Measurements from ENCODE around the gene PRKG1.

PRKG1 gene

DNA sequence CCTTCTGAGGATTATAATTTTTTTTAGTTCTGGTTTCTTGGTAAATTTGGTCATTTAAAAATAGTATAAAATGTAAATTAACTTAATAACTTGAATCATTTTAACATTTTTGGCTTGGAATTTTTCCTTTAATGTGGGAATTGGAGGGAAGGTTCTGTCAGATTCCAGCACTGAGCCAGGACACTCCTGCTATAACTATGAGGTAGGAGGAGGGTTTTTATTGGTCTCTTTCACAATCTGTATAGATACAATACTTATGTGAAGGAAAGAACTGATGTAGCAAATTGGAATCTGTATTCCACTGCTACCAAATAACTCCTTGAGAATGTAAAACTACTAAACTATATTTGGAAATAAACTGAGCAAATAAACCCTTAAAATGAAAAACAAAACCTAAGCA, 3.2 kb downstream of the PRKG1 start:
- peaks cover 24% of the 10 kb centered on the region for H3K27me3 ChIP-seq (ENCODE audit: control insufficient read depth, insufficient read depth, low read length)
- H3K9me3 ChIP-seq (ENCODE audit: control insufficient read depth, insufficient read depth, low read length) = no peaks in the 10 kb centered on the region
- no peak overlapping the region for H3K4me3 ChIP-seq (ENCODE audit: low read depth, low read length)
- no peak overlapping the region for H3K9ac ChIP-seq (ENCODE audit: low read depth, low read length)
- H3K4me1 ChIP-seq (ENCODE audit: control insufficient read depth, insufficient read depth, low read length) = peaks cover 7% of the 10 kb centered on the region
- H3K36me3 ChIP-seq (ENCODE audit: control insufficient read depth, insufficient read depth, low read length) = no peaks in the 10 kb centered on the region

DNA sequence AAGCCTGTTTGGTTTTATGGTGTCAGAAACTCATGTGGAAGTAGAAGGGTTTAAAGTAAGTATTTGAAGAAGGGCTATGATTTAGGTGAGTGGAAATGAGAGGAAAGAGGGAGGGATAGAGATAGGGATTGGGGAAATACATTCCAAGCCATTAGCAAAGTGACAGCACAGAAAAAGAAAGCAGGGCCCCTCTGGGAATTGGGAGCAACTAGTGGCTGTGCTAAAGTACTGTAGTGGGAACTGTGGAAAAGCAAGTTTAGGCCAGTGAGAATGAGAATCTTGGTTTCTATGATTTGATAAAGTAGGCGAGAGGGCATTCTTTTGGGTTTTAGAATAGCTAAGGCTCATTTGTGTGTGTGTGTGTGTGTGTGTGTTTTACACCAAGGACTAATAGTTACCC, 5.0 kb downstream of the PRKG1 start:
- Histone ChIP-seq H3K4me1 (ENCODE audit: control insufficient read depth, insufficient read depth, low read length) (peaks cover 17% of the 10 kb centered on the region), H3K4me3 (ENCODE audit: low read depth, low read length) (no peak overlapping the region), H3K9me3 (ENCODE audit: control insufficient read depth, insufficient read depth, low read length) (no peaks in the 10 kb centered on the region), H3K27me3 (ENCODE audit: control insufficient read depth, insufficient read depth, low read length) (peaks cover 18% of the 10 kb centered on the region), H3K9ac (ENCODE audit: low read depth, low read length) (no peak overlapping the region), H3K36me3 (ENCODE audit: control insufficient read depth, insufficient read depth, low read length) (no peaks in the 10 kb centered on the region)

DNA sequence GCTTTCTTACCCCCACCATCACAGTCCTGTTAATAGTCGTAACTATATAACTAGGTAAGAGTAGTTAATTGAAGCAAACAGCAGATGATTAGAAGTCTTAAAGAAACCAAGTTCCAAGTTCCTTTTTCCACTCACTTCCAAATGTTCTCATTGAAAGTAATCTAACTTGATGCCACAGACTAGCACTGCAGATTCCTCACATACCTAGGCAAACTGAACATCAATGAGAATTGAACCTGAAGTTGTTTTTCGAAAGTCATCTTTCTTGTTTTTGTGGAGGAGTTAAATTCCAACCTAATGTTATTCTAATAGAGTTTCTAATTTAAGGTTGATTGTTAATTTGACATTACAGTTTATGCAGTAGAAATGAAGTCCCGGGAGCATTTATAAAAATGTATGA, 5.5 kb downstream of the PRKG1 start:
- Histone ChIP-seq H3K36me3 (ENCODE audit: control insufficient read depth, insufficient read depth, low read length) (no peaks in the 10 kb centered on the region), H3K27me3 (ENCODE audit: control insufficient read depth, insufficient read depth, low read length) (peaks cover 18% of the 10 kb centered on the region), H3K4me3 (ENCODE audit: low read depth, low read length) (no peak overlapping the region), H3K9me3 (ENCODE audit: control insufficient read depth, insufficient read depth, low read length) (no peaks in the 10 kb centered on the region), H3K9ac (ENCODE audit: low read depth, low read length) (no peak overlapping the region), H3K4me1 (ENCODE audit: control insufficient read depth, insufficient read depth, low read length) (peaks cover 17% of the 10 kb centered on the region)

DNA sequence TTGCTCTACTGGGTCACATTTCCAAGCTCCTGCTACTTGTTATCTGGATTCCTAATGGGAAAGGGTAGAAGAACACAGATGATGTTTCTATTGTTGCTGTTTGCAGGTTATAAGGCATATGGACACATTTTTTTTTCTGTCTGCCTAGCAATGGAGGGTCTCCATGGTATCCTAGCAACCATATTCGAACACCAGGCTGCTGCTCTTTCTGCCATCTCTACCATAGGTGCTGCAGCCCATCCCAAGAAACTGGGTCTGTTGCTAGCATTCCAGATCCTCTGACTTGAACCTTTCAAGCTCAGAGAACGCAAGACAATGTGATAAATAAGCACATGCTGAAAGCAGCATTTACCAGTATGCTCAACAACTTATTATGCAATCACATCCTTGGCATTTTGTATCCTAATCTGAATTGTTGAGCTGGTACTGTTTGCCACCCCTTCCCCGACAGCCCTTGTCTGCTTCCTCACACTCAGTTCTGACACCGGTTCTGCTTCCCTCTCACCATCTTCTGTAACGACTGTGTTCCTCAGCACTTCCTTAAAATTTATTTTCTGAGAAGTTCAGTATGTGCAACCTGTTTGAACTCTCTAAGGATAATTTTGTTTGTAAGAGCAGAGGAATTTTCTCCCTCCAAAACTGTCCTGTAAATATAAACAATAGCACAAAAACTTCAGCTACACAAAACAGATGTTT, 6.2 kb downstream of the PRKG1 start:
- Histone ChIP-seq H3K36me3 (ENCODE audit: control insufficient read depth, insufficient read depth, low read length) (no peaks in the 10 kb centered on the region), H3K4me1 (ENCODE audit: control insufficient read depth, insufficient read depth, low read length) (peaks cover 17% of the 10 kb centered on the region), H3K9ac (ENCODE audit: low read depth, low read length) (no peak overlapping the region), H3K27me3 (ENCODE audit: control insufficient read depth, insufficient read depth, low read length) (peaks cover 11% of the 10 kb centered on the region), H3K9me3 (ENCODE audit: control insufficient read depth, insufficient read depth, low read length) (no peaks in the 10 kb centered on the region), H3K4me3 (ENCODE audit: low read depth, low read length) (no peak overlapping the region)

DNA sequence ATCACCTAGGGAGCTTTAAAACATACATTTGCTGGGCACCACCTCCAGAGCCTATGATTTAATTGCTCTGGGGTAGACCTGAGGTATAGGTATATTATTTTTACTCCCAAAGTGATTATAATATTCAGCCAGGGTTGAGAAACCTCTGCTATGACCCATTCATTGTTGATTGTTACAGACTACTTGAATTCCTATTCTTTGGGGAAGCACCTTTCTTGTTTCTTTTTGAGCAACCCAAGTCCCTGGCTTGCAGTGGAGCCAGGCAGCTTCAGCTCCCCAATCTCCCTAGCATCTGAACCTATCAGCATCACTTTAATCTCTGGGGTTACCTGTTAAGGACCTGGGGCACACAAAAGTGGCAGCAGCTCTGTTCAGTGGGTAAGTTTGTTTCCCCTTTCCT, 8.6 kb downstream of the PRKG1 start:
- Histone ChIP-seq H3K27me3 (ENCODE audit: control insufficient read depth, insufficient read depth, low read length) (no peaks in the 10 kb centered on the region), H3K4me3 (ENCODE audit: low read depth, low read length) (no peak overlapping the region), H3K9me3 (ENCODE audit: control insufficient read depth, insufficient read depth, low read length) (no peaks in the 10 kb centered on the region), H3K36me3 (ENCODE audit: control insufficient read depth, insufficient read depth, low read length) (no peaks in the 10 kb centered on the region), H3K4me1 (ENCODE audit: control insufficient read depth, insufficient read depth, low read length) (peaks cover 17% of the 10 kb centered on the region), H3K9ac (ENCODE audit: low read depth, low read length) (no peak overlapping the region)

DNA sequence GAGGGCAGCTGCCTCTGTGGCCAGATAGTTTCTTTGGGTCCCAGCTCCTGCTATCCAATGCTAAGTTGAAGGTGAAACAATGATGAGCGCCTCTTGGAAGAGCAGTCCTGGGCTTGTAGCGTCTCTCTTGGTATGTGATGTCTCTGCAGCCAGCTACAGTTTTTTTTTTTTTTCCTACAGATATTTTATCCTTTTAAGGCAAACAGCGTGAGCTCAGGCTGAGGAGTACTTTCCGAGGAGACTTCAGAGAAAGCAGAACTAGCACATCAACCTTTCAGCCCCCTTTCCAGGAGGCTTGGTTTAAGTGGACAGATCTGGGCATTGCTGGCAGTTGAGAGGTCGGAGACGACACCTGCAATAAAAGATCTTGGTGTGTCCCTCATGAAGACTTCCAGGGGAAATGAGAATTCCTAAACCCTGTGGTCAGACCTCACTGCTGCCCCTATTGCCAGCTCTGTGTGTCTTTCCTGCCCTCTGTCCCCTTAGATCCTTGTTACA, 9.1 kb downstream of the PRKG1 start:
- H3K9me3 ChIP-seq (ENCODE audit: control insufficient read depth, insufficient read depth, low read length) = no peaks in the 10 kb centered on the region
- H3K36me3 ChIP-seq (ENCODE audit: control insufficient read depth, insufficient read depth, low read length) = no peaks in the 10 kb centered on the region
- no peaks in the 10 kb centered on the region for H3K27me3 ChIP-seq (ENCODE audit: control insufficient read depth, insufficient read depth, low read length)
- peaks cover 17% of the 10 kb centered on the region for H3K4me1 ChIP-seq (ENCODE audit: control insufficient read depth, insufficient read depth, low read length)
- H3K4me3 ChIP-seq (ENCODE audit: low read depth, low read length) = no peak overlapping the region
- no peak overlapping the region for H3K9ac ChIP-seq (ENCODE audit: low read depth, low read length)

DNA sequence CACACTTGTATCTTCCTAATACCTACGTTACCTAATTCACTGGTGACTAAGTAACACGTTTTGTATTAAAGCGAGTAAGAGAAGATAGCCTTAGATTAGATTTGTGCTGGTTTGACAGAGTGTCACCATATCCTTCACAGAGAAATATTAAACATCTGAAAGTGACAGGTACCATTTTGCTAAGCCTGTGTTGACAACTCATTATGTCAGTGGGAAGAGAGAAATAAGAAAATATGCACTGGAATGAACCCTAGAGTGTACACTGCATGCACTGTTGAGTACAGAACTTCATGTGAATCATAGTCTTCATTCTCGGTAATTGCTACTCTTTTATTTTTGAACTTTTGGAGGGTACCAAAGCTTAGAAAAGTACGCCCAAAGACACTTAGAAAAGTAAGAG, 10.9 kb downstream of the PRKG1 start:
- no peaks in the 10 kb centered on the region for H3K36me3 ChIP-seq (ENCODE audit: control insufficient read depth, insufficient read depth, low read length)
- no peak overlapping the region for H3K4me3 ChIP-seq (ENCODE audit: low read depth, low read length)
- no peak overlapping the region for H3K9ac ChIP-seq (ENCODE audit: low read depth, low read length)
- no peaks in the 10 kb centered on the region for H3K9me3 ChIP-seq (ENCODE audit: control insufficient read depth, insufficient read depth, low read length)
- H3K27me3 ChIP-seq (ENCODE audit: control insufficient read depth, insufficient read depth, low read length) = no peaks in the 10 kb centered on the region
- H3K4me1 ChIP-seq (ENCODE audit: control insufficient read depth, insufficient read depth, low read length) = peaks cover 14% of the 10 kb centered on the region

DNA sequence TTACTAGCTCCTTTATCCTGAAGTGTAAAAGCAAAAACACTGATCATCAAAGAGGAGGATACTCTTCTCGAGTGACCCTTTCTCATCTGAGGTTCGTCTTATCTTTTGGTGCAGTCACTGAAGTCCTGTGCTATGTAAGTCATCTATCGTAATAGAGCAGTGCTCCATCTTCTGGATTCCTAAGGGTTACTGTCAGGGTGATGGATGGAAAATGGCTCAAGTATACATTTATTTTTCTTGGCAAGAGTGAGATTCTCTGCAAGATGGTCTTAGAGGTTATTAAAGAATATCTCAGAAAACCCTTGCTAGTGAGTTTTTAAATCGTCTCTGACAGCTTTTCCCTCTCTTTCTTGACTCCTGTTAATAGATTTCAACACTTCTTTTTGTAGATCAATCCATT, 12.4 kb downstream of the PRKG1 start:
- H3K4me3 ChIP-seq (ENCODE audit: low read depth, low read length) = no peak overlapping the region
- no peaks in the 10 kb centered on the region for H3K9me3 ChIP-seq (ENCODE audit: control insufficient read depth, insufficient read depth, low read length)
- H3K27me3 ChIP-seq (ENCODE audit: control insufficient read depth, insufficient read depth, low read length) = no peaks in the 10 kb centered on the region
- H3K36me3 ChIP-seq (ENCODE audit: control insufficient read depth, insufficient read depth, low read length) = no peaks in the 10 kb centered on the region
- peaks cover 13% of the 10 kb centered on the region for H3K4me1 ChIP-seq (ENCODE audit: control insufficient read depth, insufficient read depth, low read length)
- H3K9ac ChIP-seq (ENCODE audit: low read depth, low read length) = no peak overlapping the region

DNA sequence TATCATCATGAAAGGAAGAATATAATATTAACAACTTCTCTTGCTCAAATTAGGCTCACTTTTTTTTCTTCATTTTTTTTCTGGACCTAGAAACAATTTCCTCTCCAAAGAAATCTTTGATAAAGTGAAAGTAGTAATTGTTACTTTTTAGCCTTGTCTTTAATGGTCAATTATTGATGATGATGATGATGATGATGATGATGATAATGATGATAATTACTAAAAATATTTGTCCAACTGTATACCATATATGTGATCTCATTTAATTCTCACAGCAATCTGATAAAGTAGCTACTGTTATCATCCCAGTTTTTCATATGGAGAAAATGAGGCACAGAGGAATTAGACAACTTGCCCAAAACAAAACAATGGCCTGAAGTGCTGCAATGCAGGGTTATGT, 12.8 kb downstream of the PRKG1 start:
- H3K36me3 ChIP-seq (ENCODE audit: control insufficient read depth, insufficient read depth, low read length) = no peaks in the 10 kb centered on the region
- H3K4me3 ChIP-seq (ENCODE audit: low read depth, low read length) = no peak overlapping the region
- no peaks in the 10 kb centered on the region for H3K9me3 ChIP-seq (ENCODE audit: control insufficient read depth, insufficient read depth, low read length)
- no peaks in the 10 kb centered on the region for H3K27me3 ChIP-seq (ENCODE audit: control insufficient read depth, insufficient read depth, low read length)
- no peak overlapping the region for H3K9ac ChIP-seq (ENCODE audit: low read depth, low read length)
- H3K4me1 ChIP-seq (ENCODE audit: control insufficient read depth, insufficient read depth, low read length) = peaks cover 13% of the 10 kb centered on the region

DNA sequence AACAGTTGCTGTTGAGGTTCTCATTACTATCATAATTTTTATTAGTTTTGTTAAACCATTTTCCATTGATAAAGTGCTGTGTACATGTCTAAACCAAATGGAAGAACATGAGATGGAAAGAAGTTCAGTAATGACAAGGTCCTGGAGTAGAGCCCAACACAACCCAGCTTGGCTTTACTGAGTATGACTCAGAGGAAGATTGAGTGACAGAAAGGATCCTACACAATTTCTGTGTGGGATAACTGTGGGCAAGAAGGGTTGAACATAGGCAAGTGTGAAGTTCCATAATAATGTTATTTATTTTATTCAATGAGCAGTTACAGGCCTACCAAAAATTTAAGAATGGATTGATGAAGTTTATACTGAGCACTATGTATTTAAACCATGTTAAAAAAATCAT, 15.9 kb downstream of the PRKG1 start:
- Histone ChIP-seq H3K4me1 (ENCODE audit: control insufficient read depth, insufficient read depth, low read length) (no peaks in the 10 kb centered on the region), H3K9ac (ENCODE audit: low read depth, low read length) (no peak overlapping the region), H3K27me3 (ENCODE audit: control insufficient read depth, insufficient read depth, low read length) (no peaks in the 10 kb centered on the region), H3K9me3 (ENCODE audit: control insufficient read depth, insufficient read depth, low read length) (no peaks in the 10 kb centered on the region), H3K4me3 (ENCODE audit: low read depth, low read length) (no peak overlapping the region), H3K36me3 (ENCODE audit: control insufficient read depth, insufficient read depth, low read length) (no peaks in the 10 kb centered on the region)

DNA sequence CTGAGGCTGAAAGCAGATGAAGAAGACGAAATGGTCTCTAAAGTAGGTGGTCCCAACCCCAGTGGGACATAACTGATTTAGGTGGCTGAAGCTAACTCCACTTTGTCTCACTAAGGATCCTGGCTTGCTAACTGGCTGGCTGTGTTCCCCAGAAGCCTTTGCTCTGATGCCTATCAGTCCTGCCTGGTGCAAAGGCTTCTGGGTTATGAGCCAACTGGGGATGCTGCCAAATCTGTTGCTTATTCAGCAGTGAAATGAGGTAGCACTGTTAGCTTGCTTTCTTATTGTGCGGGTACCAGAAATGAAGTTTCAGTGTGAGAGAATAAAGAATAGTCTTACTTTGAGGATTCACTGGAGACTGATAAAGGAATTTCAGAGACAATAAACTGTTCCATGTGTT, 18.1 kb downstream of the PRKG1 start:
- Histone ChIP-seq H3K9me3 (ENCODE audit: control insufficient read depth, insufficient read depth, low read length) (no peaks in the 10 kb centered on the region), H3K4me1 (ENCODE audit: control insufficient read depth, insufficient read depth, low read length) (no peaks in the 10 kb centered on the region), H3K9ac (ENCODE audit: low read depth, low read length) (no peak overlapping the region), H3K4me3 (ENCODE audit: low read depth, low read length) (no peak overlapping the region), H3K36me3 (ENCODE audit: control insufficient read depth, insufficient read depth, low read length) (no peaks in the 10 kb centered on the region), H3K27me3 (ENCODE audit: control insufficient read depth, insufficient read depth, low read length) (no peaks in the 10 kb centered on the region)

DNA sequence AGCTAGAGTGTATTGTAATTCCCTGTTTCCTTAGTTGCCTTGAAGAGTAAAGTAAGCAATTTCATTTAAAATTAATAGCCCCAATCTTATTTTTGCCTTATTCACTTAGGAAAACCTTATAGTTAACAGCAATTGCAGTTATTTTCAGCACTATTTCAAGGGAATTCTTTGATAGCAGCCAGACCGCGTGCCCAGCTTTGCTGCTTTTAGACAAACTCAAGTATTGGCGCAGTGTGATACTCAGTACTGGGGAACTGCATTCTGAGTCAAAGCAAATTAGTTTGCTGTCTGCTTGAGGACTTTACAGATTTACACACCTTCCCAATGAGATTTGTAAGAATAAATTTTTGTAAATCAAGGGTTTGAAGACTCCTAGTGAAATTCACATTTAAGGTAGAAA, 21.2 kb downstream of the PRKG1 start:
- H3K4me1 ChIP-seq (ENCODE audit: control insufficient read depth, insufficient read depth, low read length) = no peaks in the 10 kb centered on the region
- no peak overlapping the region for H3K4me3 ChIP-seq (ENCODE audit: low read depth, low read length)
- no peak overlapping the region for H3K9ac ChIP-seq (ENCODE audit: low read depth, low read length)
- no peaks in the 10 kb centered on the region for H3K27me3 ChIP-seq (ENCODE audit: control insufficient read depth, insufficient read depth, low read length)
- H3K36me3 ChIP-seq (ENCODE audit: control insufficient read depth, insufficient read depth, low read length) = no peaks in the 10 kb centered on the region
- H3K9me3 ChIP-seq (ENCODE audit: control insufficient read depth, insufficient read depth, low read length) = no peaks in the 10 kb centered on the region
